ENCODE results near the gene CYSLTR2.

CYSLTR2 gene

DNA sequence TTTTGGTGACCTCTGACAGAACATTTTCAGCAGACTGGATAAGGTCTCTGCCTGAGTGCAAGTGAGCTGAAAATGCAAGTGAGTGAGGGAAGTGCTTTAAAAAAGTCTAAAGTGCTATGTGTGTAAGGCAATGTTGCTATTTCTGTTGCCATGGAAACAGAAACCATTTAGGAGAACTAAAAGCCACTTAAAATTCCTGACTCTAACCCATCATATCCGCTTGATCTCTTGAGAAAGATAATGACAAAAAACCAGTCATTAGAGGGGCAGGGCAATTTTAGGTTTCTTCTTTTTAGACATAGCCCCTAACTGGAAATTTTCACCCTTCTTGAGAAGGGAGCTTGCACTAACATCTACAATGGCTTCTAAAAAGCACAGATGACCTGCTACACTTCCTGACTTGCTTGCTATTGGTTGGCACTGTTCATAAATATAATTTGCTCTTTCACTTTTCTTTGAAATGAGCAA is at the start of gene CYSLTR2:
Gene CYSLTR2, plus strand, starts transcription at position 458 of the 468 bp plus-strand sequence. CDS start 52,889 bp downstream, outside the sequence.
- no peak for DNase-seq (ENCODE audit: low read depth in 2 of 3, low spot score in 2 of 3)

GRCh38 chr13:48615049-48615448 is 38.7 kb upstream of the CYSLTR2 start:
- no peak for DNase-seq (ENCODE audit: low read depth in 2 of 3, low spot score in 2 of 3)

GRCh38 chr13:48618937-48619336 is 34.8 kb upstream of the CYSLTR2 start:
- no peak for DNase-seq (ENCODE audit: low read depth in 2 of 3, low spot score in 2 of 3)

- no peak for DNase-seq (ENCODE audit: low read depth in 2 of 3, low spot score in 2 of 3)
Observed at GRCh38 chr13:48621056-48621455, 32.7 kb upstream of the CYSLTR2 start.

- no peak for DNase-seq (ENCODE audit: low read depth in 2 of 3, low spot score in 2 of 3)
Observed at GRCh38 chr13:48624016-48624415, 29.7 kb upstream of the CYSLTR2 start.

DNA sequence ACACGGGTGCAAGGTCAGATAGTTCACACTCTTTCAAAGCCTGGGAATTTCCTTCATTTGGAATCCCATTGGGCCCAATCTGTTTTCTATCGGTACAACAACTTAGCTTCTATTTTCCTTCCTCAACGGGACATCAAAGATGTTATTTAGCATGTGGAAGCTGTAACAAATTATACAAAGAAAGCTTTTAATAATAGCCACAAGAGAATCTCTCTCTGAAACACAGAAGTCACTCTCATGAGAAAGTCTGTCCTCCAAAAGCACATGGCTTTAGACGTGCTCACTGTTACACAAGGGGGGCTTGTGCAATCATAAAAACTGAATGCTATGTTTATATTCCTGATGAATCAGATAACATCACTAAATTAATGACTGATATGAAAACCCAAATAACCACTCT is 28.9 kb upstream of the CYSLTR2 start:
- DNase-seq (ENCODE audit: low read depth in 2 of 3, low spot score in 2 of 3): no peak

DNA sequence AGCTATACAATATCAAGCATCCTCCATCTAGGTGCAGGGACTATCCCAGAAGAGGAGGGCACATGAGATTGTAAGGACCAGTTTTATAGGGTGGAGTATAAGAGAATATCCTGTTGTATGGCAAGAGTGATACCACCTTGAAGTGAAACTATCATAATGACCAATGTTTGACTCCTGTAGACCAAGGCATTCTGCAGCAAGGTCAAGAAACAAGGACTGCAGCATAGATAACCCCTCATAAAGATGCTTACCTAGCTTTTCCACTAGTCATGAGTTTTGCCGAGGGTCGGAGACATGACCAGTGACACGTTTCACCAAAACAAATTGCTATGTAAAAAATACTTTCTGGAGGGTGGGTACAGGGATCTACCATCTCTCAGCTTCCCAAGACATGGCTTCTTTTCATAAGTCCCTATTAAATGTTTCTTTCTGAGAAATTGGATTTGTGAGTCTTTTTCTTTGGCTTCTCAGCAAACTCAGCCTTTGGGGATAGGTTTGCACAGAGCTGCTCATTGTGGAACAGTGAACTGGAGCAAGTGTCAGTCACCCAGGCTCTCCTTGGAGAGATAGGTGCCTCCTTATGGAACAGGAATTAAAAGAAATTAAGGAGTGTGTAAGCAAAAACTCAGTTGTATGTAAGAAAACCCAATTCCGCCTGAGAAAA is 28.2 kb upstream of the CYSLTR2 start:
- DNase-seq (ENCODE audit: low read depth in 2 of 3, low spot score in 2 of 3): no peak

- DNase-seq (ENCODE audit: low read depth in 2 of 3, low spot score in 2 of 3): no peak
Observed at GRCh38 chr13:48626077-48626449, 27.7 kb upstream of the CYSLTR2 start.

DNA sequence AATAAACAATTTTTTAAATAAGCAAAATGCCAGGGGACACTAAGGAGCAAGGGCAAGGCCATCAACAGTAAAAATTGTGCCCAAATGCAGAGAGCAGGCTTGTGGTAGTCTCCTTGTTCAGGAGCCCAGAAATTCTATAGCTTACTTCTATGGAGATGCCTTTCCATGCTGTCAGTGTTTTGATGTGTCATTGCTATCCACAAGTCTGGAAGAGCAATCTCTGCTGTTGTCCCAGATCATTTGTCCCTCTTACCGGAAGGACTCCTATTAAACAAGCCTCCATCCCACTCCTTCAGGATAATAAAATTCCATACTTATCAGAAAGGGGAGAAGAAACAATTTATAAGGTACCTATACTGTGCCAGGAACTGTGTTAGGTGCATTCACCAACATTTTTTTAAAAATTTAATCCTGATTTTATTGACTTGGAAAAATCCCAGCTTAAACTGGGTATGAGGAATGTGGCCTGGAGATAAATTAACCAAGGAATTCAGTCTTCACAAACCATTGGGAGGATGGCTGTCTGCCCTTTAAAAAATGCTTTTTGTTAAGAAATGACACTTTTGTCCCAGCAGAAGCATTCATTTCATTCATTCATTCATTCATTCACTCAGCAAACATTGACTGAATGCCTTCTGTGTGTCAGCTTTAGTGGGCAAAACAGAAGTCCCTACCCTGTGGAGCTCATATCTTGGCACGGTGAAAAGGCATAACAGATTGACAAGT is 26.8 kb upstream of the CYSLTR2 start:
- no peak for DNase-seq (ENCODE audit: low read depth in 2 of 3, low spot score in 2 of 3)

- DNase-seq (ENCODE audit: low read depth in 2 of 3, low spot score in 2 of 3): no peak
Observed at GRCh38 chr13:48629277-48629676, 24.5 kb upstream of the CYSLTR2 start.

GRCh38 chr13:48630291-48630690 is 23.4 kb upstream of the CYSLTR2 start:
- no peak for DNase-seq (ENCODE audit: low read depth in 2 of 3, low spot score in 2 of 3)

- DNase-seq (ENCODE audit: low read depth in 2 of 3, low spot score in 2 of 3): no peak
Observed at GRCh38 chr13:48630773-48631172, 23.0 kb upstream of the CYSLTR2 start.

- no peak for DNase-seq (ENCODE audit: low read depth in 2 of 3, low spot score in 2 of 3)
Observed at GRCh38 chr13:48631441-48631840, 22.3 kb upstream of the CYSLTR2 start.

DNA sequence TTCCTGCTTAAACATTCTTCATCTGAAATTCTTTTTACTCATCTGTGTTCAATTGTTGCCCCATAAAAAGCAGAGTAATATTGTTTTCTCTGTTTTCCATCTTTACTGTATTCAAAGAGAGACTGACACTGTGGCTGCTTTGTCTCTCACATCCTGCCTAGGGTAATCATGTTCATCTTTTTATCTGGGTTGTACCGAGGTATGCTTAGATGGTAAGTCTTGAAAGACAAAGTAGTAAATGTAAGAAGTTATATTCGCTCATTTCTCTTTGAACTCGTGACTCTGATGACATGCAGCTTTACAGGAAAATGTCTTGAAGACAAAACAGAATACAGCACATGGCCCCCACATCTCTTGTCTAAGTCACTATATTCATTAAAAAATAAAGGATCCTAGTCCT is 20.0 kb upstream of the CYSLTR2 start:
- no peak for DNase-seq (ENCODE audit: low read depth in 2 of 3, low spot score in 2 of 3)

DNA sequence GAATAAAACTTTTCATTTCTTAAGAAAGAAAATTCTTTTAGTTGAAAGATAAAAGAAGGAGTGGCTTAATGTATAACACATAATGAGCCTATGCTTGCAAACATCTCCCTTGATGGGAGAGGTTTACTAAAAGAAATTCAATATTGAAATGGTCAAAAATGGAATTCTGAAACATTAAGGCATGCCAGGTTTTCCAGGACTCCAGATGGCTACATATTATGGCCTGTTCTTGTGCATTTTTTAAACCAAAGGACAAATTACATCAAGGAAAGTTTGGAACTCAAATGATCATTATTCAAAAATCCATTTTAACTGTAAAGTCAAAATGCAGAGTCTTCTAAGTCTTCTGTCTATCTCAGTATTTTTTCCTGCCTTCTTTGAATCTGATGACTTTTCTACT is 19.1 kb upstream of the CYSLTR2 start:
- no peak for DNase-seq (ENCODE audit: low read depth in 2 of 3, low spot score in 2 of 3)

GRCh38 chr13:48635478-48635877 is 18.3 kb upstream of the CYSLTR2 start:
- DNase-seq (ENCODE audit: low read depth in 2 of 3, low spot score in 2 of 3): no peak

GRCh38 chr13:48636550-48636949 is 17.2 kb upstream of the CYSLTR2 start:
- DNase-seq (ENCODE audit: low read depth in 2 of 3, low spot score in 2 of 3): no peak

- no peak for DNase-seq (ENCODE audit: low read depth in 2 of 3, low spot score in 2 of 3)
Observed at GRCh38 chr13:48637601-48638000, 16.1 kb upstream of the CYSLTR2 start.

DNA sequence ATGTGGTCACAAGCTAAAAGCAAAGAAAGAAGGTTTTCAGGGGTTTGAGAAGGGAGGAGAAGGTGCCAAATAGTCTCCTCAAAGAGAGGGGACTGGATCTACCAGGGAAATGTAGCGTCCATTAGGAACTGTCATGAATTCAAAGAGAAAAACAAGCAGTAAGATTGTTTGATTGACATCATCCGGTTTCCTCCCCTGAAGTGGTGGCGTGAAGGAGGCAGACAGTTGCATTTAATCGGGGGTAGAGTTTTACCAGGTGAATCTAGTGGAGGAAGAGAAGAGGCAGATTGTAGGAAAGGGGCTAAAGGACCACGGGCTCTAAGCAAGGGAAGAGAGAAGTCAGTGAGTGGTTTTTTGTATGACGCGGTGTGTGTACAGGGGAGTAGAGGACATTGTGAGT is 13.0 kb upstream of the CYSLTR2 start:
- no peak for DNase-seq (ENCODE audit: low read depth in 2 of 3, low spot score in 2 of 3)

GRCh38 chr13:48641404-48641803 is 12.3 kb upstream of the CYSLTR2 start:
- DNase-seq (ENCODE audit: low read depth in 2 of 3, low spot score in 2 of 3): no peak

- DNase-seq (ENCODE audit: low read depth in 2 of 3, low spot score in 2 of 3): no peak
Observed at GRCh38 chr13:48642061-48642460, 11.7 kb upstream of the CYSLTR2 start.

GRCh38 chr13:48643159-48643558 is 10.6 kb upstream of the CYSLTR2 start:
- DNase-seq (ENCODE audit: low read depth in 2 of 3, low spot score in 2 of 3): no peak

DNA sequence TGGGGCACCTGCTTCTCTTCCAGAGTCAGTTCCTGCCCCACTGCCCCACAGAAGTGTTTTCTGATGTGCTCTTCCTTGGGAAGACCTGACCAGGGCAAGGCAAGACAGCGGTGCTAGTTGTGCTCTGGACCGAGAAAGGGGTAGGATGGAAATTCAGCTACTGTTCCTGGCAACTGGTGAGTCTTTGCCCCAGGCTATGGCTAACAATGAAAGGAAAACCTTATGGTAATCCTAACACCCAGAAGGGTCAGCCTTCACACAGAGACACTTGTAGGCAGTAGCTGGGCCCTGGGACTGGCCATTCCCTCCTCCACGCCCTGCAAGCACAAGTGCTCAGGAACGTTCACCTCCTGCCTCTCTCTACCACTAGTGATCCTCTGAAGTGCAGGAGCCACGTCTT is 9.6 kb upstream of the CYSLTR2 start:
- no peak for DNase-seq (ENCODE audit: low read depth in 2 of 3, low spot score in 2 of 3)
